ENCODE results near the gene ACAD9.

The ACAD9 gene

GRCh38 chr3:128872744-128873143 is 6.7 kb upstream of the ACAD9 start:
- H4K5ac ChIP-seq (ENCODE audit: low read length): no peak overlapping the region
- H4K8ac ChIP-seq (ENCODE audit: low read depth, low read length): no peak overlapping the region
- H3K4ac ChIP-seq (ENCODE audit: low read depth, low read length): no peak overlapping the region
- no peak overlapping the region for H3K4me2 ChIP-seq (ENCODE audit: low read length)
- H2BK15ac ChIP-seq (replicated peaks; ENCODE audit: low read depth): no peak overlapping the region
- no CpG with 5 or more reads among the region's 8 CpGs for WGBS (ENCODE audit: extremely low coverage, insufficient coverage, low lambda C conversion rate)
- no peaks in the 10 kb centered on the region for H3K36me3 ChIP-seq (ENCODE audit: control insufficient read depth, insufficient read depth, low read length)
- no peak overlapping the region for H2BK5ac ChIP-seq (ENCODE audit: low read length)
- H2AK5ac ChIP-seq (ENCODE audit: low read length): no peak overlapping the region
- no peaks in the 10 kb centered on the region for H3K79me1 ChIP-seq (ENCODE audit: low read length)
- H3K27ac ChIP-seq (ENCODE audit: low read depth, low read length): no peak overlapping the region
- no peak overlapping the region for H3K9ac ChIP-seq (ENCODE audit: low read length)
- H3K23ac ChIP-seq (ENCODE audit: low read length): no peak overlapping the region
- H3K18ac ChIP-seq (ENCODE audit: low read length): no peak overlapping the region
- H3K56ac ChIP-seq (ENCODE audit: low read length): no peak overlapping the region
- no peak overlapping the region for H3K4me3 ChIP-seq (ENCODE audit: low read length)
- DNase-seq: no peak
- H3K4me1 ChIP-seq (ENCODE audit: control insufficient read depth, low read depth, low read length): no peaks in the 10 kb centered on the region
- no peaks in the 10 kb centered on the region for H3K27me3 ChIP-seq (ENCODE audit: insufficient read depth, low read length, poor library complexity)
- H3K79me2 ChIP-seq (ENCODE audit: control insufficient read depth, insufficient read depth, low read length): no peaks in the 10 kb centered on the region
- H2BK120ac ChIP-seq (ENCODE audit: low read depth, low read length): no peak overlapping the region

- no peak overlapping the region for H2AK5ac ChIP-seq (ENCODE audit: low read length)
- no CpG with 5 or more reads among the region's 8 CpGs for WGBS (ENCODE audit: extremely low coverage, insufficient coverage, low lambda C conversion rate)
- peaks cover 2% of the 10 kb centered on the region for H3K4me1 ChIP-seq (ENCODE audit: control insufficient read depth, low read depth, low read length)
Measured at GRCh38 chr3:128873244-128874022, 6.0 kb upstream of the ACAD9 start.

GRCh38 chr3:128874481-128875180 is 4.8 kb upstream of the ACAD9 start:
- no peak overlapping the region for H2AK5ac ChIP-seq (ENCODE audit: low read length)
- H3K18ac ChIP-seq (ENCODE audit: low read length): no peak overlapping the region
- no peak overlapping the region for H2BK5ac ChIP-seq (ENCODE audit: low read length)
- no peak overlapping the region for H3K9ac ChIP-seq (ENCODE audit: low read length)
- no peak overlapping the region for H3K27ac ChIP-seq (ENCODE audit: low read depth, low read length)
- no peak overlapping the region for H3K4me3 ChIP-seq (ENCODE audit: low read length)
- H3K4me1 ChIP-seq (ENCODE audit: control insufficient read depth, low read depth, low read length): peaks cover 3% of the 10 kb centered on the region
- no peaks in the 10 kb centered on the region for H3K27me3 ChIP-seq (ENCODE audit: insufficient read depth, low read length, poor library complexity)
- H3K4me2 ChIP-seq (ENCODE audit: low read length): no peak overlapping the region
- H3K79me1 ChIP-seq (ENCODE audit: low read length): peaks cover 10% of the 10 kb centered on the region
- DNase-seq: no peak
- H4K5ac ChIP-seq (ENCODE audit: low read length): no peak overlapping the region
- no peak overlapping the region for H3K4ac ChIP-seq (ENCODE audit: low read depth, low read length)
- H3K79me2 ChIP-seq (ENCODE audit: control insufficient read depth, insufficient read depth, low read length): peaks cover 8% of the 10 kb centered on the region
- H3K36me3 ChIP-seq (ENCODE audit: control insufficient read depth, insufficient read depth, low read length): no peaks in the 10 kb centered on the region
- H3K56ac ChIP-seq (ENCODE audit: low read length): no peak overlapping the region
- H2BK15ac ChIP-seq (replicated peaks; ENCODE audit: low read depth): no peak overlapping the region
- H4K8ac ChIP-seq (ENCODE audit: low read depth, low read length): no peak overlapping the region
- H2BK120ac ChIP-seq (ENCODE audit: low read depth, low read length): no peak overlapping the region
- no CpG with 5 or more reads among the region's 3 CpGs for WGBS (ENCODE audit: extremely low coverage, insufficient coverage, low lambda C conversion rate)
- no peak overlapping the region for H3K23ac ChIP-seq (ENCODE audit: low read length)

More at GRCh38 chr3:128873244-128874022, 6.0 kb upstream of the ACAD9 start:
- no peak overlapping the region for H3K56ac ChIP-seq (ENCODE audit: low read length)
- H4K8ac ChIP-seq (ENCODE audit: low read depth, low read length): no peak overlapping the region
- no peak overlapping the region for H3K23ac ChIP-seq (ENCODE audit: low read length)
- no peak overlapping the region for H3K4me2 ChIP-seq (ENCODE audit: low read length)
- no peak overlapping the region for H3K18ac ChIP-seq (ENCODE audit: low read length)
- H2BK5ac ChIP-seq (ENCODE audit: low read length): no peak overlapping the region
- no peak overlapping the region for H3K4me3 ChIP-seq (ENCODE audit: low read length)
- no peaks in the 10 kb centered on the region for H3K36me3 ChIP-seq (ENCODE audit: control insufficient read depth, insufficient read depth, low read length)
- H3K79me1 ChIP-seq (ENCODE audit: low read length): peaks cover 4% of the 10 kb centered on the region
- DNase-seq: no peak
- H3K79me2 ChIP-seq (ENCODE audit: control insufficient read depth, insufficient read depth, low read length): peaks cover 2% of the 10 kb centered on the region
- no peak overlapping the region for H3K4ac ChIP-seq (ENCODE audit: low read depth, low read length)
- no peak overlapping the region for H2BK15ac ChIP-seq (replicated peaks; ENCODE audit: low read depth)
- no peak overlapping the region for H3K9ac ChIP-seq (ENCODE audit: low read length)
- no peak overlapping the region for H3K27ac ChIP-seq (ENCODE audit: low read depth, low read length)
- H4K5ac ChIP-seq (ENCODE audit: low read length): no peak overlapping the region
- no peaks in the 10 kb centered on the region for H3K27me3 ChIP-seq (ENCODE audit: insufficient read depth, low read length, poor library complexity)
- no peak overlapping the region for H2BK120ac ChIP-seq (ENCODE audit: low read depth, low read length)

GRCh38 chr3:128875556-128876120 is 3.8 kb upstream of the ACAD9 start:
- H3K18ac ChIP-seq (ENCODE audit: low read length): no peak overlapping the region
- peaks cover 17% of the 10 kb centered on the region for H3K79me2 ChIP-seq (ENCODE audit: control insufficient read depth, insufficient read depth, low read length)
- peaks cover 3% of the 10 kb centered on the region for H3K4me1 ChIP-seq (ENCODE audit: control insufficient read depth, low read depth, low read length)
- H2BK15ac ChIP-seq (replicated peaks; ENCODE audit: low read depth): no peak overlapping the region
- peaks cover 17% of the 10 kb centered on the region for H3K79me1 ChIP-seq (ENCODE audit: low read length)
- no peak overlapping the region for H2BK120ac ChIP-seq (ENCODE audit: low read depth, low read length)
- H3K9ac ChIP-seq (ENCODE audit: low read length): peak overlapping the region; percentile 38
- no peak overlapping the region for H3K4me2 ChIP-seq (ENCODE audit: low read length)
- no peak overlapping the region for H3K27ac ChIP-seq (ENCODE audit: low read depth, low read length)
- WGBS (ENCODE audit: extremely low coverage, insufficient coverage, low lambda C conversion rate): no CpG with 5 or more reads among the region's 12 CpGs
- no peak overlapping the region for H3K4me3 ChIP-seq (ENCODE audit: low read length)
- no peak overlapping the region for H4K5ac ChIP-seq (ENCODE audit: low read length)
- no peaks in the 10 kb centered on the region for H3K36me3 ChIP-seq (ENCODE audit: control insufficient read depth, insufficient read depth, low read length)
- no peaks in the 10 kb centered on the region for H3K27me3 ChIP-seq (ENCODE audit: insufficient read depth, low read length, poor library complexity)
- peak; percentile 76 for DNase-seq
- H3K56ac ChIP-seq (ENCODE audit: low read length): peak overlapping the region; percentile 56
- no peak overlapping the region for H2AK5ac ChIP-seq (ENCODE audit: low read length)
- H3K23ac ChIP-seq (ENCODE audit: low read length): no peak overlapping the region
- no peak overlapping the region for H2BK5ac ChIP-seq (ENCODE audit: low read length)
- H3K4ac ChIP-seq (ENCODE audit: low read depth, low read length): no peak overlapping the region
- no peak overlapping the region for H4K8ac ChIP-seq (ENCODE audit: low read depth, low read length)

GRCh38 chr3:128878011-128878457 is 1.4 kb upstream of the ACAD9 start:
- no peak for DNase-seq
- H4K8ac ChIP-seq (ENCODE audit: low read depth, low read length): no peak overlapping the region
- peak overlapping the region; percentile 99 for H3K9ac ChIP-seq (ENCODE audit: low read length)

More at GRCh38 chr3:128878011-128878457, 1.4 kb upstream of the ACAD9 start:
- Histone ChIP-seq H3K18ac (ENCODE audit: low read length) (no peak overlapping the region), H3K4me1 (ENCODE audit: control insufficient read depth, low read depth, low read length) (peaks cover 3% of the 10 kb centered on the region), H3K27me3 (ENCODE audit: insufficient read depth, low read length, poor library complexity) (no peaks in the 10 kb centered on the region), H3K79me1 (ENCODE audit: low read length) (peaks cover 25% of the 10 kb centered on the region), H3K4ac (ENCODE audit: low read depth, low read length) (no peak overlapping the region), H2BK15ac (replicated peaks; ENCODE audit: low read depth) (no peak overlapping the region), H2BK5ac (ENCODE audit: low read length) (no peak overlapping the region), H2BK120ac (ENCODE audit: low read depth, low read length) (no peak overlapping the region), H2AK5ac (ENCODE audit: low read length) (no peak overlapping the region), H4K5ac (ENCODE audit: low read length) (no peak overlapping the region), H3K79me2 (ENCODE audit: control insufficient read depth, insufficient read depth, low read length) (peaks cover 27% of the 10 kb centered on the region), H3K23ac (ENCODE audit: low read length) (peak overlapping the region; percentile 9), H3K4me2 (ENCODE audit: low read length) (peak overlapping the region; percentile 100), H3K27ac (ENCODE audit: low read depth, low read length) (no peak overlapping the region), H3K36me3 (ENCODE audit: control insufficient read depth, insufficient read depth, low read length) (no peaks in the 10 kb centered on the region), H3K56ac (ENCODE audit: low read length) (peak overlapping the region; percentile 99), H3K4me3 (ENCODE audit: low read length) (no peak overlapping the region)
- no CpG with 5 or more reads among the region's 7 CpGs for WGBS (ENCODE audit: extremely low coverage, insufficient coverage, low lambda C conversion rate)
